ENCODE results near the gene STOML3. TPM values are rescaled to one million over a fixed set of nuclear protein-coding genes. Genes with fewer than 3 reads are reported as not detected.

Gene STOML3
- polyA plus RNA-seq, 2 donors, result 0.06 TPM; not detected in 1

DNA sequence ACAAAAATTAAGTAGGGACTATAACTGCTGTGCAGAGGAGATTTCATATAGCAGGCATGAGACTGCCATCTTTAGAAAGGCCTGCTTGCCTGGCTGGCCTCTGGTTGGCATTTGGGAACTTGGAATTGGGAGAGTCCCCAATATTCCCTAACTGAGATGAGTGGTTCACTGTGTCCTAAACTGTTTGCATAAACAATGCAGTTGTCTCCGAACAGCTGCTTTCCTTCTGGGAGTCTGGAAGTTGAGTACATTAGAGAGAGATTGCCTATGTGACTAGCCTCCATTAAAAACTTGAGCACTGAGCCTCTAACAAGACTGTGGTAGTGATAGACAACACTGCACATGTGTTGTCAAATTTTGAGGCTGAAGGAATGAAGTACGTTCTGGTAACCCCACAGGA lies 47.4 kb downstream of the STOML3 start:
- Histone ChIP-seq H3K27me3 (ENCODE audit: control insufficient read depth in 1 of 2, insufficient read depth in 2 of 2, low read length in 2 of 2) (no peaks in the 10 kb centered on the region), H3K9me3 (ENCODE audit: control insufficient read depth in 2 of 2, insufficient read depth in 1 of 2, low read depth in 1 of 2, low read length in 1 of 2) (no peaks in the 10 kb centered on the region), H3K36me3 (ENCODE audit: control insufficient read depth in 2 of 2, insufficient read depth in 2 of 2, low read length in 1 of 2) (no peaks in the 10 kb centered on the region), H3K4me1 (ENCODE audit: control insufficient read depth in 2 of 2, insufficient read depth in 2 of 2, low read length in 1 of 2) (no peaks in the 10 kb centered on the region), H3K4me3 (ENCODE audit: low read depth in 1 of 2, low read length in 2 of 2) (no peak overlapping the region), H3K27ac (ENCODE audit: low read depth in 2 of 2, low read length in 1 of 2) (no peak overlapping the region)
- 70 to 81% methylated on average over 2 of the region's 2 CpGs for WGBS, 2 donors

DNA sequence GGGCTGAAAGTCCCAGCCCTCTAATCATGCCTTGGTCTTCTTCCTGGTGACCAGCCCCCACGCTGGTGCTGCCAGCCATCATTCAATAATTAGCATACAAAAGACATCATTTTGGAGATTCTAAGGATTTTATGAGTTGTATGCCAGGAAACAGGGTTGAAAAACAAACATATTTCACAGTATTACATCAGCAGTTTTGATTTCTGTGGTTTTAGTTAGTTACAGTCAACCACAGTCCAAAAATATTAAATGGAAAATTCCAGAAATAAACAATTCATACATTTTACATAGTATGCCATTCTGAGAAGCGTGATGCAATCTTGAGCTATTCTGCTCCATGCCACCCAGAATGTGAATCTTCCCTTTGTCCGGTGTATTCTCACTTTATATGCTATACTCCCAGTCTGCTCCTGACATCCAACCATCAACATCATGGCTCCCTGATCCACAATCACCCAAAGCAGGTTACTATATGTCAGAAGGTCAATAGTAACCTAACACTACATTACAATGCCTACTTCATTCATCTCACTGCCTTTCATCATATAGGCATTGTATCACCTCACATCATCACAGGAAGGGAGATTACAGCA lies 49.2 kb downstream of the STOML3 start:
- H3K9me3 ChIP-seq (ENCODE audit: control insufficient read depth in 2 of 2, insufficient read depth in 1 of 2, low read depth in 1 of 2, low read length in 1 of 2), result no peaks in the 10 kb centered on the region
- 77 to 78% methylated on average over 3 of the region's 3 CpGs for WGBS, 2 donors
- no peaks in the 10 kb centered on the region for H3K4me1 ChIP-seq (ENCODE audit: control insufficient read depth in 2 of 2, insufficient read depth in 2 of 2, low read length in 1 of 2)
- H3K27me3 ChIP-seq (ENCODE audit: control insufficient read depth in 1 of 2, insufficient read depth in 2 of 2, low read length in 2 of 2), result no peaks in the 10 kb centered on the region
- no peak overlapping the region for H3K4me3 ChIP-seq (ENCODE audit: low read depth in 1 of 2, low read length in 2 of 2)
- H3K27ac ChIP-seq (ENCODE audit: low read depth in 2 of 2, low read length in 1 of 2), result no peak overlapping the region
- H3K36me3 ChIP-seq (ENCODE audit: control insufficient read depth in 2 of 2, insufficient read depth in 2 of 2, low read length in 1 of 2), result no peaks in the 10 kb centered on the region

DNA sequence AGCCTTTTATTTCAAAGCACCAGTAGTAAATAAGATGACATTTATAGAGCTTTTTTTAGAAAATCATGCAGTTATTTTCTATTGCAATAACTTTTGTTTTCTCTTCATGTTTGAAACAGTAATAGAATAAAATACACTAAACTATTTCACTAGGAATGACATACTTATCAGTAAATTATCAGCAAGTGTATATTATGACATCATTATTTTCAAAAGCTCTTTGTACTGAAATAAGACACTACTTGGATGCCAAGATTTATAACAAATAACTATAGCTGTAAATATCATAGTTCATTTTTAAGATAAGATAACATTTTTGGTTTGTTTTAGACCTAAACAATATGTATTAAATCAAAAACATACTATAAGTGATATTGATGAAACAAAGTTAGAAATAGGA lies 56.8 kb downstream of the STOML3 start:
- Histone ChIP-seq H3K27me3 (ENCODE audit: control insufficient read depth in 1 of 2, insufficient read depth in 2 of 2, low read length in 2 of 2) (no peaks in the 10 kb centered on the region), H3K4me1 (ENCODE audit: control insufficient read depth in 2 of 2, insufficient read depth in 2 of 2, low read length in 1 of 2) (no peaks in the 10 kb centered on the region), H3K27ac (ENCODE audit: low read depth in 2 of 2, low read length in 1 of 2) (no peak overlapping the region), H3K9me3 (ENCODE audit: control insufficient read depth in 2 of 2, insufficient read depth in 1 of 2, low read depth in 1 of 2, low read length in 1 of 2) (no peaks in the 10 kb centered on the region), H3K4me3 (ENCODE audit: low read depth in 1 of 2, low read length in 2 of 2) (no peak overlapping the region), H3K36me3 (ENCODE audit: control insufficient read depth in 2 of 2, insufficient read depth in 2 of 2, low read length in 1 of 2) (no peaks in the 10 kb centered on the region)

DNA sequence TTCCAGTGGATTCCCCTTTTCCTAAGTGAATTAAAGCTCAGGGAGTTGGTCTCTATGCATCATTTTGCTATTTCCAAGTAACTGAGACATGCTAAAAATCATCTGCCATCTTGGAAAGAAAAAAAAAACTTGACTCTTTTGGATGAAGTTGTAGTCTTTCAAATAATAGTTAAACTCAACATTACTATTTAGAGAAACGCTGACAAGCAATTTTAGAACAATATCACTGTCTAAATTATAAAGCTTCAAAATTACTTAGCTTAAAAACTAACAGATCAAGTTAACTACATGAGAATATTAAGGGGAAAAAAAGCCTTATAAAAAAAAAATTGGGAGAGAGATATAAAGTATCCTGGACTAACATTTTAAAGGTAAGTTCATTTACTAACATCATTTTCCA lies 68.5 kb downstream of the STOML3 start:
- 86 to 95% methylated on average over 1 of the region's 1 CpG for WGBS, 2 donors
- Histone ChIP-seq H3K36me3 (ENCODE audit: control insufficient read depth in 2 of 2, insufficient read depth in 2 of 2, low read length in 1 of 2) (no peaks in the 10 kb centered on the region), H3K27ac (ENCODE audit: low read depth in 2 of 2, low read length in 1 of 2) (no peak overlapping the region), H3K4me3 (ENCODE audit: low read depth in 1 of 2, low read length in 2 of 2) (no peak overlapping the region), H3K27me3 (ENCODE audit: control insufficient read depth in 1 of 2, insufficient read depth in 2 of 2, low read length in 2 of 2) (peaks cover 2 to 3% of the 10 kb centered on the region in 2 donors), H3K9me3 (ENCODE audit: control insufficient read depth in 2 of 2, insufficient read depth in 1 of 2, low read depth in 1 of 2, low read length in 1 of 2) (peaks cover 0 to 2% of the 10 kb centered on the region in 2 donors), H3K4me1 (ENCODE audit: control insufficient read depth in 2 of 2, insufficient read depth in 2 of 2, low read length in 1 of 2) (no peaks in the 10 kb centered on the region)

DNA sequence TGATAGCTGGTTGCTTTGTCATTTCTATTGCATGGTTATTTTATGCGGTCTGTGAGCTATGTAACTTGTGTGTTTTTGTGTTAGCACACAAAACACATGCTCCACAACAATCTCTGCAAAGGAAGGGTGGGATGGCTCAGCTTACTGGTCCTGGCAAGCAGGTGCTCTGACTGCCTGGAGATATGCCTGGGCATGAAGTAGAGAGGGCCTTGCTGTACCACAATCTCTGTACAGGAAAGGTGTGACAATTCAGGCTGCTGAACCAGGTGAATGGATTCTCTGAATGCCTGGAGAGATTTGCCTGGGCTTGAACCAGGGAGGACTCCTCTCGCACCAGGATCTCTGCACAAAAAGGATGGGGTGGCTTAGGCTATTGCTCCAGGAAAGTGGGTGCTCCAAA lies 69.5 kb downstream of the STOML3 start:
- 56 to 77% methylated on average over 2 of the region's 2 CpGs for WGBS, 2 donors
- H3K27me3 ChIP-seq (ENCODE audit: control insufficient read depth in 1 of 2, insufficient read depth in 2 of 2, low read length in 2 of 2), result peaks cover 2 to 3% of the 10 kb centered on the region in 2 donors
- H3K4me3 ChIP-seq (ENCODE audit: low read depth in 1 of 2, low read length in 2 of 2), result no peak overlapping the region
- no peaks in the 10 kb centered on the region for H3K36me3 ChIP-seq (ENCODE audit: control insufficient read depth in 2 of 2, insufficient read depth in 2 of 2, low read length in 1 of 2)
- peaks cover 0 to 2% of the 10 kb centered on the region in 2 donors for H3K9me3 ChIP-seq (ENCODE audit: control insufficient read depth in 2 of 2, insufficient read depth in 1 of 2, low read depth in 1 of 2, low read length in 1 of 2)
- no peaks in the 10 kb centered on the region for H3K4me1 ChIP-seq (ENCODE audit: control insufficient read depth in 2 of 2, insufficient read depth in 2 of 2, low read length in 1 of 2)
- no peak overlapping the region for H3K27ac ChIP-seq (ENCODE audit: low read depth in 2 of 2, low read length in 1 of 2)

Other genes with a start within 250 kb of the STOML3 start
- gene PROSER1, start 47.3 kb upstream of the STOML3 start, polyA plus RNA-seq, result 1 to 10 TPM; 7.3 to 8.8 TPM
- gene NHLRC3, start 47.6 kb upstream of the STOML3 start, polyA plus RNA-seq, result 1 to 10 TPM; 4.3 to 6.9 TPM